Activated naive CD8-positive, alpha-beta T cell treated with anti-CD3 and anti-CD28 coated beads, Interleukin-2, amount 10 ng/mL, durations not matched to agents 7 days and 5 days (primary cell): ENCODE measurements around the gene COQ2. TPM values are rescaled to one million over a fixed set of nuclear protein-coding genes. Genes with fewer than 3 reads are reported as not detected.
A peak's percentile ranks its signal among the peaks of the same experiment; 100 is the strongest.
"Not testable (repeated sequence)": the region's sequence is repeated elsewhere in the genome, so short reads cannot be mapped to it uniquely, and the experiment has no call there.

Source experiments
- ATAC-seq: fragments of 150-1000 bp; cut with Tn5 transposase; one replicate; pipeline ENCODE4 v1.10.0; 2021; ENCODE audit warnings: low read depth, moderate library complexity
- POLR2A ChIA-PET: fragments of 350-600 bp; sonication (Branson Sonifier 250); formaldehyde crosslinking; loops from one replicate; lab custom pipeline; 2021; ENCODE audit warnings: antibody characterized with exemption; lab: Charles Lee
- DNase-seq: peaks from one replicate; pipeline ENCODE4 v3.0.0; 2021
- H3K27ac Mint-ChIP-seq: one replicate; pipeline ENCODE4 v1.8.0; 2022; ENCODE audit warnings: mild to moderate bottlenecking, mixed read lengths
- H3K27me3 Mint-ChIP-seq: one replicate; pipeline ENCODE4 v1.8.0; 2022; ENCODE audit warnings: mild to moderate bottlenecking, moderate library complexity, mixed read lengths
- H3K36me3 Mint-ChIP-seq: one replicate; pipeline ENCODE4 v1.8.0; 2021; ENCODE audit warnings: mild to moderate bottlenecking, mixed read lengths
- H3K4me1 Mint-ChIP-seq: one replicate; pipeline ENCODE4 v1.8.0; 2021; ENCODE audit warnings: mixed read lengths
- H3K4me3 Mint-ChIP-seq: one replicate; pipeline ENCODE4 v1.8.0; 2022; ENCODE audit warnings: mild to moderate bottlenecking, moderate library complexity, mixed read lengths
- H3K9me3 Mint-ChIP-seq: one replicate; pipeline ENCODE4 v1.8.0; 2021; ENCODE audit warnings: mixed read lengths
- total RNA-seq, 2 experiments: library from RNA; stranded (reverse); gene quantifications; one replicate each; pipeline ENCODE4 v1.2.3, GENCODE V29; 2021

Gene COQ2
- total RNA-seq, 2 experiments from 2014 or later = 13.1 to 15.5 TPM

DNA sequence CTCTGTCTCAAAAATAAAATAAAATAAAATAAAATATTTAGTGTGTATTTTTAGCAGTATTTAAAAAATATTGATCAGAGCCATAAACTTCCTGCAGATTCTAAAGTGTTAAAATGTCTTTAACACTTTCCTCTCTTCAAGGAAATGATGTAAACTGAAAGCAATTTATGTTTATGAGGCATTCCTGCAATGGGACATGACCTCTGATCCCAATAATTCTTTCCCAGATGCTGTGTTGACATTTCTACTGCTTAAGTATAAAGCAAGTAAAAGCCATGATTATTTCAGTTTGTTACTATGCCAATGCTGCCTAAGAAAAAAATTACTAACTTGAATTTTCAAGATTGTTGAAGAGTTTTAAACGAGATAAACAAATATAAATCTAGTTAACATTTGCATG lies 29.0 kb downstream of the COQ2 start:
- peaks cover 39% of the 10 kb centered on the region for H3K4me1 Mint-ChIP-seq
- DNase-seq = no peak
- no peaks in the 10 kb centered on the region for H3K27me3 Mint-ChIP-seq
- peaks cover 3% of the 10 kb centered on the region for H3K9me3 Mint-ChIP-seq
- no peak for ATAC-seq
- POLR2A ChIA-PET = interaction anchor here (1.4 kb wide), 1 partner anchor 38 kb away, joined by 5 read pairs; no protein-coding TSS in a partner anchor
- peaks cover 26% of the 10 kb centered on the region for H3K36me3 Mint-ChIP-seq
- H3K4me3 Mint-ChIP-seq = no peak overlapping the region
- no peak overlapping the region for H3K27ac Mint-ChIP-seq

DNA sequence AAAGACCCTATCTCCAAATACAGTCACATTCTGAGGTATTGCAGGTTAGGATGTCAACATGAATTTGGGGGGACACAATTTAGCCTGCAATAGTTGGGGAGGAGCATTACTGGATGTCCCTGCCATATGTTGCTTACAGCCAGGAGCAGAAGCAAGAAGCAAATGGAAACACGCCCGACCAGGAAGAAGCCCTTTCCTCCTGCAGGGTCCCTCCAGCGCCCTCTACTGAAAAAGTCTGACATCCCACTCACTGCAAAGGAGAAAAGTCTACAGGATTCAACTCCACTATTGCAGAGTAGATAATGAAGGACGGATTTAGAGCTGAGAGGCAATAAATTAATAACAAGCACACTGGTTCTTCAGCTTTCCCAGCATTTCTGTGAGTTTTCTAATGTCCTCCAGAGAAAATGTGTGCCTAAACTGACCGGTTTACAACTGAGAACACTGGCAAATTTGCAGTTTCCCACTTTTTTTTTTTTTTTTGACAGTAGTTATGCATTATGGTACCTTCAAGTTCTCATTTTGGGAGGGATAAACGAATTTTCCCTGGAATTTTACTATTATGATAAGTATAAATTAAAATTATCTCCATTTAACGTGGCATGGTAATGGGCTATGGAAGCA lies 31.7 kb downstream of the COQ2 start:
- Mint-ChIP-seq H3K9me3 (peaks cover 3% of the 10 kb centered on the region), H3K27ac (peak overlapping the region; percentile 70), H3K27me3 (no peaks in the 10 kb centered on the region), H3K4me3 (no peak overlapping the region), H3K36me3 (peaks cover 12% of the 10 kb centered on the region), H3K4me1 (peaks cover 33% of the 10 kb centered on the region)
- peak; percentile 93 for ATAC-seq
- POLR2A ChIA-PET = interaction anchor here (0.6 to 4.5 kb wide), 8 partner anchors 17 to 218 kb away, joined by 3 to 64 read pairs (median 4); partner anchors contain the start of gene COPS4
- peak; percentile 53 for DNase-seq

DNA sequence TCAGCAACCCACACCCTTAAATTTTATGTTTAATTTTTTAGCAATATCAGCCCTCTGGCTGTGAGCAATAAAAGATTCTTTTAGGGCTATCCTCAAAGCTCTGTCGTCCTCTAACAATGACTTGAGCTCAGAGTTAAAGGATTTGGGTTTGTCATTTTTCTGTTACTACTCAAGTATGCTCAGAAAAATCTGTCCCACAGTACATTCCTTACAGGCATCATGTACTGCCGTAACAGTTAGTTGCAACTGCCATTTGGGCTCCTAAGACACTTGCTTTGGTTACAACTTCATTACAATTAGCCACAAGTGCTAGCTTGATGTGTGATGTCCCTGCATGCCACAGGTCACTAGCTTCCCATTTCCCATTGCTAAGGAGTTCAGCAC lies 33.2 kb downstream of the COQ2 start:
- no peak overlapping the region for H3K4me3 Mint-ChIP-seq
- no peak for ATAC-seq
- no peak for DNase-seq
- H3K36me3 Mint-ChIP-seq = peaks cover 13% of the 10 kb centered on the region
- peaks cover 3% of the 10 kb centered on the region for H3K9me3 Mint-ChIP-seq
- H3K27ac Mint-ChIP-seq = peak overlapping the region; percentile 21
- POLR2A ChIA-PET = interaction anchor here (0.9 to 4.5 kb wide), 9 partner anchors 9 to 163 kb away, joined by 3 to 64 read pairs (median 3); partner anchors contain the start of gene COQ2
- peaks cover 38% of the 10 kb centered on the region for H3K4me1 Mint-ChIP-seq
- H3K27me3 Mint-ChIP-seq = no peaks in the 10 kb centered on the region

DNA sequence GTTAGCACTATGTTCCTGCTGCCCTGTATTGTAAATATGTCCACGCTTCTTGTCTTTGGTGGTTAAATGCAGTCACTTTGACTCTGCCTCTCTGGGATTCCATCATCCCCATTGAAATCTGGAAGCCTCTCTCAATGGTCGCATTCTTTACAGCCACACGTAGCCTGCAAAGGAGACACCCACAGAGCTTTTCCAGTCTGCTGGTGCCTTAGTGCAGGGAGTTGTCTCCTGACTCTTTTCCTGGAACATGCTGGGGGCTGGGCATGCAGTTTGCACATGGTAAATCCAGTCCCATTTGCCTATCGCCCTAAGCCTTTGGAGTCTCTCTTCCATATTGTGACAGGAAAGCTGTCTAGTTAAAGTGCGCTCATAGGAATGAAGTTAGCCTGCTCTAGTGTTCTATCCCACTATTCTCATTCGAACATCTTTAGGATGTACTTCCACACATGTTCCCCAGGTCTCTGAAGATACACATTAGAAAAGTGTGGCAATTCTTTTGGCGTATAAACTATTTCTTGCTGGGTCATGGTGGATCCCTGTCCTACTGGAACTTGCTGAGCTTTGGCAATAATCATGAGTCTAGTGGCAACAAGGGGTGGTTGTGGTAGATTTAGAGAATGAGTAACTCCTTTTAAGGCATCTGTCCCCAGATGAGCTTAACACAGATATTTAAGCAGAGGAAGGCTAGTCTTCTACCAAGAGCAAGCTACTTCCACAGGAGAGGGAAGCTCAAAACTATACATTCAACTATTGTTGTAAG lies 33.7 kb downstream of the COQ2 start:
- ATAC-seq = no peak
- DNase-seq = no peak
- Mint-ChIP-seq H3K27me3 (no peaks in the 10 kb centered on the region), H3K36me3 (peaks cover 17% of the 10 kb centered on the region), H3K4me3 (no peak overlapping the region), H3K9me3 (peaks cover 5% of the 10 kb centered on the region), H3K27ac (no peak overlapping the region), H3K4me1 (peaks cover 39% of the 10 kb centered on the region)
- POLR2A ChIA-PET = interaction anchor here (0.9 to 4.5 kb wide), 10 partner anchors 9 to 162 kb away, joined by 3 to 64 read pairs (median 3); partner anchors contain the start of gene COQ2

DNA sequence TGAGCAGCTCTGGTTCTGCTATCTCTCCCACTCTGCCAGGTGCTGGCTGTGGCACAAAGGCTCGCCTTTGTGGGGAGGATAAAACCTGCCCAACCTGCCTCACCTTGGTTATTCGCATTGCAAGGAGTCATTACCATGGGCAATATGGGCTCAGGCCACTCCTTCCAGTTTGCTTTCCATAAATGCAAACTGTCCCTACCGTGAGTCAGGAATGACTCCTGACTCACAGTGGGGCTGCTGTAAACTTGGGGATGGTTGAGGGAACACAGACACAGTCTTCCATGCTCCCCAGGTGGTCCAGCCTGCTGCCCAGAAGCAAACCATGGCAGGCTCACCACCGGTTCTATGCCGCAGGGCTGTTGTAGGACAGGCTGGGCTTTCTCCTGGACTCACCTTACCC lies 36.1 kb downstream of the COQ2 start:
- no peak for DNase-seq
- Mint-ChIP-seq H3K9me3 (peaks cover 15% of the 10 kb centered on the region), H3K4me1 (peaks cover 41% of the 10 kb centered on the region), H3K36me3 (peaks cover 38% of the 10 kb centered on the region), H3K27ac (no peak overlapping the region), H3K27me3 (peaks cover 2% of the 10 kb centered on the region), H3K4me3 (no peak overlapping the region)
- POLR2A ChIA-PET = no interaction called here
- no peak for ATAC-seq

DNA sequence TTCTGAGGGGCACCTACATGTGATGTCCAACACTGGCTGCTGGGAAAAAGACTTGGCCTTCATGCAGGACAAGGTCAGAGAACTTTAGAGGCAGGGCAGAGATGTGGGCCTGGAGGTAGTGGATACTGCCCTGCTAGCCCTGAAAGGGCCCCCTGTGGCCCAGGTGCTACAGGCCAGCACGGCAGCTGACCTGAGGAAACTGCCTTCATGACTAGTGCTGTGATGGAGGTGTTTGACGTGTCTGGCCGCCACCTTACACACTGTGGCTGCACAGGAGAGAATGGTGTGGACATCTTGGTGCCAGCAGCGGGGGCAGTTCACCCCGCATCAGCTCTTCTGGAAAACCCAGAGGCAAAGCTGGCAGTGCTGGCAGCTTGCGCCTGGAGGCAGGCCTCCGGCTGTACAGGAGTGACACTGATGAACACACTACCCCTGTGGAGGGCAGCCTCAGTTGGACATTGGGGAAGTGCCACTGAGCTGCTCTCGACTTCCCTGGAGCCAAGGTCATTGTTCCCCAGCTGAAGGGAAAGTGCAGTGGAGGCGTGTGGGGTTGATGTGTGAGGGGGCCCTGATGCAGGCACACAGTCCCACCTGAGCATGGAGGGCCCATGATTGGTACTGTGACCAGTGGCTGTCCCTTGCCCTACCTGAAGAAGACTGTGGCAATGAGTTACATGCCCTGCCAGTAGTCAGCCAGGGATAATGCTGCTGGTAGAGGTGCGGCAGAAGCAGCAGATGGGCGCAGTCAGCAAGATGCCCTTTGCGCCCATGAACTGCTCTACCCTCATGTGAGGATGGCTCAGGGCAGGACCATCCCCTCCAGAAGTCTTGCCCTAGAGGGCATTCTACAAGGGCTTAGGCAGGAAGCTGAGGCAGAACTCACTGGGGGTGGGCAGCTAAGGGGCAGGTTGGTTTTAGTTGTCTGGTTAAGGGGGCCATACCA lies 36.9 kb downstream of the COQ2 start:
- peaks cover 2% of the 10 kb centered on the region for H3K27me3 Mint-ChIP-seq
- peaks cover 18% of the 10 kb centered on the region for H3K9me3 Mint-ChIP-seq
- H3K4me3 Mint-ChIP-seq = no peak overlapping the region
- H3K27ac Mint-ChIP-seq = peak overlapping the region; percentile 73
- DNase-seq = no peak
- ATAC-seq = no peak
- POLR2A ChIA-PET = no interaction called here
- peaks cover 46% of the 10 kb centered on the region for H3K36me3 Mint-ChIP-seq
- H3K4me1 Mint-ChIP-seq = peaks cover 41% of the 10 kb centered on the region

DNA sequence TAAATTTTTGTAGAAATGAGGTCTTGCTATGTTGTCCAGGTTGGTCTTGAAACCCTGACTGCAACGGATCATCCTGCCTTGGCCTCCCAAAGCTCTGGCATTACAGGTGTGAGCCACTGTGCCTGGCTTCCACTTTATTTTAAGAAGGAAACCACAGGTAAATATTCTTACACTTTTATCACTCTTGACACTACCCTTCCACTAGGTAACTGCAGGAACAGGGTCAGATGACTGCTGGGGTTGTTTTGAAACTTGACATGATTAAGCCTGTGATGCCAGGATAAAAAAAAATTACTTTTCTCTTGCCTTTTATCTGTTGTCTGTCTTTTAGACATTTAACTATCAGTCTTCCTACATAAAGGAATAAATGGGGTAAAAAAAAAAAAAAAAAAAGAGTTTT lies 43.5 kb downstream of the COQ2 start:
- Mint-ChIP-seq H3K4me1 (peaks cover 61% of the 10 kb centered on the region), H3K9me3 (peaks cover 14% of the 10 kb centered on the region), H3K27me3 (peaks cover 2% of the 10 kb centered on the region), H3K27ac (peak overlapping the region; percentile 27), H3K4me3 (no peak overlapping the region), H3K36me3 (peaks cover 47% of the 10 kb centered on the region)
- peak; percentile 42 for ATAC-seq
- DNase-seq = no peak
- POLR2A ChIA-PET = no interaction called here

DNA sequence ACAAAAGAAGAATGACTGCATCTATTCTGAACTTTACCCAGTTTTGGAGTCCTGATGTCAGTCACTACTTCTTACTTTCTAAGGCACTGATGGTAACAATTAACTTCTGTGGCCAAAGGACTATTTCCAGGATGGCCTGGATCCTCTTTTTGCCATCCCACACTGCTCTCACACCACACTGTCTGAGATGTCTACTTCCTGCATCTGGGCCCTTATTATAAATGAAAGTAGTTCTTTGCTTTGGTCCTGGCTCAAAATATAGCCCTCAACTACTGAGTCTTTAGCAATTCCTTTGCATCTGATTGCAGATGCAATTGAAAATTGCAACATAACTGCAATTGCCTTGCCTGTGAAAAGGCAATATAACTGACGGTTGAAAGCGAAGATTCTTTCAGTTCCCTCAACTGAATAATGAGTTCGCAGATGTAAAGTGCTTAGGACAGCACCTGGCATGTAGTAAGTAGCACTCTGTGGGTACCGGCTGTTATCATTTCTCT lies 44.2 kb downstream of the COQ2 start:
- ATAC-seq (no peak), DNase-seq (no peak)
- peaks cover 11% of the 10 kb centered on the region for H3K9me3 Mint-ChIP-seq
- H3K36me3 Mint-ChIP-seq = peaks cover 40% of the 10 kb centered on the region
- peak overlapping the region; percentile 10 for H3K4me3 Mint-ChIP-seq
- peaks cover 2% of the 10 kb centered on the region for H3K27me3 Mint-ChIP-seq
- POLR2A ChIA-PET = no interaction called here
- H3K27ac Mint-ChIP-seq = peak overlapping the region; percentile 49
- H3K4me1 Mint-ChIP-seq = peaks cover 63% of the 10 kb centered on the region

DNA sequence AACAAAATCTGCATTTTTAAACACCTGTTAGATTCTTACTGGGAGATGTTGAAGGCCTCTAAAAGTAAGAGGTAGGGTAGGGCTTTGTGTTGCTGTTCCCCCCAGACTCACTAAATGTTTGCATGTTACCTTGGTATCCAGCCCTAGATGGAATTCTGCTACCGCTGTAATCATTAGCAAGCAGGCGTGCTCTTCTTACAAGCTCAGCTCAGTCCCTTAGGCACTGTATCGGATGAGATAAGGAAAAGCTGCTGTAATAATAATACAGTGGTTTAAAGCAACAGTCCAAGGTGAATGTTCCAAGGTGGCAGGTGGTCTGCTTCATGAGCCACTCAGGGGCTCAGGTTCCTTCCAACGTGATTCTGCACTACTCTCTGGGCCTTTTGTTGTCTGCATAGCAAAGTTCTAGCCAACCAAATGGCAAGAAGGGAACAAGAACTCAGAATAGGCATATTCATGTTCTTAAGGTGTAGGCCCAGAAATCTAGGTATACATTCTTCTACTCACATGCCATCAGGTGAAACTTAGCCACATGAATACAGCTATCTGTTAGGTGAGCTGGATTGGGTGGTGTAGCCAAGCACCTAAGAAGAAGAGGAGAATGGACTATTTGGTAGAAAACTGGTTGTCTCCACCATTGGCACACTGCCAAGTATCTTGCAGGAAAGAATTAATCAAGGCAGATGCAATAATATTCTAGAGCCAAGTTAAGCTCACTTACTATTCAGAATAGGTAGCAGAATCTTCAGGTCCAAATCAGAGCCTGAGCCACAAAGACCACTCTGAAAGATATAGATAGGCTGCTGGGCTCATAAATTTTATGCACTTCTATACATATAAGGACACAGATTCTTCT lies 46.0 kb downstream of the COQ2 start:
- DNase-seq = no peak
- peaks cover 4% of the 10 kb centered on the region for H3K9me3 Mint-ChIP-seq
- peaks cover 26% of the 10 kb centered on the region for H3K36me3 Mint-ChIP-seq
- no peaks in the 10 kb centered on the region for H3K27me3 Mint-ChIP-seq
- POLR2A ChIA-PET = interaction anchor here (1.8 to 2.7 kb wide), 2 partner anchors 21 to 126 kb away, joined by 6 to 12 read pairs; no protein-coding TSS in a partner anchor
- no peak for ATAC-seq
- peaks cover 69% of the 10 kb centered on the region for H3K4me1 Mint-ChIP-seq
- H3K4me3 Mint-ChIP-seq = no peak overlapping the region
- H3K27ac Mint-ChIP-seq = no peak overlapping the region

DNA sequence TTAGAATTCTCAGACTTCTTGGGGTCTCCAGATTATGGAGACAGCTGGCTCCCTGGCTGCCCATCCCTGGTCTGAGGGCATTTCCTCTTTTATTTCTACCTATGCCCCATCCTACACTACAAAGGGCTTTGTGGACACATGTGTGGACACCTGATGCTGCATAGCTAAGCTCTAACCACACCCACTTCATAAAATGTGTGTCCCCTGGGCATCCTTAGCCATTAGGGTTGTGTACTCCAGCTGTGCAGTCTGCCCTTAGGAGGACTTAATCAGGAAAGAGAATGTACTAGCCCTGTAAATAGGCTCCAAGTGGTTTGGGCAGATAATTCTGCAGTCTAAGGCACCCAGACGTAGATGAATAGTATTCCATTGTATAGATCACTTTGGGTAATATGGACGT lies 47.0 kb downstream of the COQ2 start:
- Mint-ChIP-seq H3K4me3 (no peak overlapping the region), H3K27me3 (no peaks in the 10 kb centered on the region), H3K9me3 (no peaks in the 10 kb centered on the region), H3K36me3 (peaks cover 20% of the 10 kb centered on the region), H3K4me1 (peaks cover 64% of the 10 kb centered on the region), H3K27ac (no peak overlapping the region)
- POLR2A ChIA-PET = interaction anchor here (1.2 to 2.7 kb wide), 3 partner anchors 20 to 125 kb away, joined by 6 to 12 read pairs (median 9); partner anchors contain the start of gene PLAC8
- DNase-seq (no peak), ATAC-seq (no peak)

DNA sequence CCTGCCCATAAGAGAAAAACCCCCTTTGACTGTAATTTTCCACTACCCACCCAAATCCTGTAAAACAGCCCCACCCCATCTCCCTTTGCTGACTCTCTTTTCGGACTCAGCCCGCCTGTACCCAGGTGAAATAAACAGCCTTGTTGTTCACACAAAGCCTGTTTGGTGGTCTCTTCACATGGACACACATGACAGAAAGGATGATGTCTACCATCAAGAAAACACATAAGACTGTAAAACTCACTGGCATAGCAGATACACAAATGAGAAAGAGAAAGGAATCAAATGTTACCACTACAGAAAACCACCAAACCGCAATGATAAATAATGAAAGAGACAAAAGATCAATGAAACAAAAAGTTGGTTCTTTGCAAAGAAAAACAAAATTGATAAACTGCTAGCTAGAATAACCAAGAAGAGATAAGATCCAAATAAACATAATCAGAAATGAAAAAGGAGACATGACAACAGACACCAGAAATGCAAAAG lies 48.9 kb downstream of the COQ2 start:
- not testable (repeated sequence) for DNase-seq, H3K27me3 Mint-ChIP-seq, H3K9me3 Mint-ChIP-seq
- POLR2A ChIA-PET = interaction anchor here (1.0 to 4.7 kb wide), 6 partner anchors 11 to 125 kb away, joined by 3 to 28 read pairs (median 9); partner anchors contain the start of gene PLAC8
- peak; percentile 51 for ATAC-seq
- peak overlapping the region; percentile 77 for H3K4me3 Mint-ChIP-seq
- H3K4me1 Mint-ChIP-seq = peaks cover 67% of the 10 kb centered on the region
- peak overlapping the region; percentile 95 for H3K27ac Mint-ChIP-seq
- H3K36me3 Mint-ChIP-seq = peaks cover 19% of the 10 kb centered on the region
